Stimulated activated CD4-positive, alpha-beta T cell treated with anti-CD3 and anti-CD28 coated beads, TNF-alpha, amount 100 ng/mL, for 4 hours (primary cell): ENCODE measurements around the gene EXOC5.
"Not testable (repeated sequence)": the region's sequence is repeated elsewhere in the genome, so short reads cannot be mapped to it uniquely, and the experiment has no call there.

ENCODE experiments used
- DNase-seq, 3 experiments: peaks; one replicate each; pipeline ENCODE4 v3.0.0-alpha.2; 2020; ENCODE audit warnings: low read depth in 3 of 3

The EXOC5 gene

GRCh38 chr14:57254884-57255283 is 13.8 kb downstream of the EXOC5 start:
- DNase-seq, result no peak

- DNase-seq, result no peak
Observed at GRCh38 chr14:57246933-57247657, 21.6 kb downstream of the EXOC5 start.

GRCh38 chr14:57245941-57246340 is 22.8 kb downstream of the EXOC5 start:
- no peak for DNase-seq

GRCh38 chr14:57244106-57244505 is 24.6 kb downstream of the EXOC5 start:
- no peak for DNase-seq

GRCh38 chr14:57243320-57243719 is 25.4 kb downstream of the EXOC5 start:
- DNase-seq, result no peak

- DNase-seq, result not testable (repeated sequence)
Observed at GRCh38 chr14:57240115-57240514, 28.6 kb downstream of the EXOC5 start.

DNA sequence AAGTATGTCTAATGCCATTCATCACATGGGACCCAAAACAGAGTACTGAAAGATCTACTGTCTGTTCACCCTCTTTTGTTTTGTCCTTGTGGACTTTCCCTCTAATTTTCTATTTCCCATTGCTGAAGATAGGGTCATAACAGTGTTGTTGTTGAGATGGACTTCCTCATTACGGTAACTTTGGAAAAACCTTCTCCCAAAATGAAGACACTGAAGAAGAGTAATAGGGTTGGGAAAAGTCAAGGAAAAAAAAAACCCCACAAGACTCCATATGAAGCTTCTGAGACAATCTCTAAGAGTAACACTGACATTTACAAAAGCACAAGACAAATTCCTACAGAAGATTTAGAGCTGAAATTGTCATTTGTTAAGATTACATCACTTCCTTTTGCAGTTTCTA is 36.7 kb downstream of the EXOC5 start:
- DNase-seq, result no peak

- not testable (repeated sequence) for DNase-seq
Observed at GRCh38 chr14:57228320-57228719, 40.4 kb downstream of the EXOC5 start.

DNA sequence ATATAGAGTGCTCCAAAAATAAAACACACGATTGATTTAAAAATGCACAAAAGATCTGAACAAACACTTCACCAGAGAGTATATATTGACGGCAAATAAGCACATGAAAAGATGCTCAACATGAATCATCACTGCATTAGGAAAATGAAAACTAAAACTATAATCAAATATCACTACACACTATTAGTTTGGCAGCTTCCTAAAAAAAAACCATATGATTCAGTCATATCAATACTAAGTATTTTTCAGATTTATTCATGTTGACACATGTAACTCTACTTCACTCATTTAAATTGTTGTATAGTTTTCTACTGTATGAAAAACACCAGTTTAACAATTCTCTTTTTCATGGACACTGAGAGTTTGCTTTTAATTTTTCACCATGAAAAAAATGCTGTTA is 41.6 kb downstream of the EXOC5 start:
- no peak for DNase-seq

GRCh38 chr14:57221931-57222330 is 46.8 kb downstream of the EXOC5 start:
- no peak for DNase-seq

DNA sequence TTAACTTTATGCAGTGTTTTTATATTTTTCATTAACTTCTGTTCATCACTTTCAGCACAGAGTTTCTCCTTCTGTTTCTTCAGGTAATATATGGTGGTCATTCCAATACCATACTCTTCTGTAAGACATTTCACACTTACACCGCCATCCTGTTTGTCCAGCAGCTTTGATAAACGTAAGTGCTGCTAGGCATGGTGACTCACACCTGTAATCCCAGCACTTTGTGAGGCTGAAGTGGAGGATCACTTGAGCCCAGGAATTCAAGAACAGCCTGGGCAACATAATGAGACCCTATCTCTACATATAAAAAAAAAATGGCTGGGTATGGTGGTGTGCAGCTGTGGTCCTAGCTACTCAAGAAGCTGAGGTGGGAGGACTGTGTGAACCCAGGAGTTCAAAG is 55.8 kb downstream of the EXOC5 start:
- DNase-seq, result no peak

- DNase-seq, result no peak
Observed at GRCh38 chr14:57209561-57209960, 59.1 kb downstream of the EXOC5 start.

DNA sequence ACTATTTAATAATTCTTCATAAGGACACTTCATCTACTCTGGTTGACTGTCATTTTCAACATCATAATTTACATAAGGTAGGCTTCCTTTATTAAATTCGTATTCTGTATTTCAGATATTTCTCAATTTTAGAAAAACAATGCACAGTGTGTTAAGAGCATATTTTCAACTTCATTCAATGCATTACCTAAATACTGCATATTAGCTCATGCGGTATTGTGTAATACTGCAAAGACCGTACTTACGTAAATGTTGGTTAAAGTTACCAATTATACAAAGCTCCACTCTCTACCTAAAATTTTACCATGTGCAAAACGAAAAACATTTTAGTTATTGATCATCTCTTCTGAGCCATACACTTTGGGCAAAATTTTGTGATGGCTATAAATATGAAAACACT is 62.8 kb downstream of the EXOC5 start:
- DNase-seq, result no peak

- DNase-seq, result not testable (repeated sequence)
Observed at GRCh38 chr14:57202672-57203071, 66.0 kb downstream of the EXOC5 start.

GRCh38 chr14:57199921-57200320 is 68.8 kb downstream of the EXOC5 start:
- DNase-seq, result no peak

- DNase-seq, result no peak
Observed at GRCh38 chr14:57189070-57189469, 79.6 kb downstream of the EXOC5 start.

DNA sequence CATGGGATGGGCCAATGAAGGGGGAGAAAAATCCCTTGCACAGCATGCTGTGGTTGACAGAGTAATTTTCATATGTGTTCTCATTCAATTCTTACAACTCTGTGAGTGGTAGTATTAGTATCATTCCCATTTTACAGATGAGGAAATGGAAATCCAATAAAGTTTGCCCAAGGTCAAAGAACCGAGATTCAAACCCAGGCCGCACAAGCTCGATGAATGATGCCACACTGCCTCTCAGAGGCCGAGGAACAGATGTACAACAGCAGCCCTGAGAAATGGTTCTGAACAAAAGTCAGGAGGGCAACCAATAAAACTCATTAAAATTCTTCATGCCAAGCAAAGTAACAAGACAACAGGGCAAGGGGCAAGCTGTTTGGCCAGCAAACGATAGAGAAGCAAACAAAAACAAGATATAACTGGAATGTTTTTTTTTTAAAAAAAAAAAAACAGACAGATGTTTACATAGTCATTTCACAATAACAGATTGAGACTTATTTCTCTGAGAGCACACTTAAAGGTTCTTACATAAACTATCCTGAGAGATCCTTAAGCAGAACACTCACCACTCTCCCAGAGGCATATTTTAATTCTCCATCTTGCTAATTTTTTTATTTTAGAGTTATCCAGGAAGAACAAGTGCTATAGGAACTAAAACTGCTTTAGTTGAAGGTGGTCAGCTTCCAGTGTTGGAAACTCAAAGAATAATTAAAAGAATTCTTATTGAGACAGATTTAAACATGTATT is 85.8 kb downstream of the EXOC5 start:
- DNase-seq, result no peak

DNA sequence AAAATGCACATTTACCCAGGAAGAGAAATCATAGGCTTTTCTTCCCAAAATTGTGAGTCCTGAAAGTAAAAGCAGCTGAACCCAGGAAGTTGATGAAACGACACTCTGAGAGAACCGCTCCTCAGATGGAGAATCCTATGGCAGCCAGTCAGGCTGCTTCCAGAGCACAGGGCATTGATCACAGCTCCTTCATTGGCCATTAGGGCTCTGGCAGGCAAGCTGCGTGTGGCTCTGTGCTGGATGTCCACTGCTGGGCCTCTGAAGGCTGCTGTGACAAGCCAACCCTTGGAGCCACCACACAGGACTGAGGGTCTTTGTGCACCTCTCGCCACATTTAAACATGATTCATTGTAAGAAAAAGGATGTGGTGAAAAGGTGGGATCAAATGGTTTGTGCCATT is 89.4 kb downstream of the EXOC5 start:
- no peak for DNase-seq

- DNase-seq, result no peak
Observed at GRCh38 chr14:57174466-57174865, 94.2 kb downstream of the EXOC5 start.

DNA sequence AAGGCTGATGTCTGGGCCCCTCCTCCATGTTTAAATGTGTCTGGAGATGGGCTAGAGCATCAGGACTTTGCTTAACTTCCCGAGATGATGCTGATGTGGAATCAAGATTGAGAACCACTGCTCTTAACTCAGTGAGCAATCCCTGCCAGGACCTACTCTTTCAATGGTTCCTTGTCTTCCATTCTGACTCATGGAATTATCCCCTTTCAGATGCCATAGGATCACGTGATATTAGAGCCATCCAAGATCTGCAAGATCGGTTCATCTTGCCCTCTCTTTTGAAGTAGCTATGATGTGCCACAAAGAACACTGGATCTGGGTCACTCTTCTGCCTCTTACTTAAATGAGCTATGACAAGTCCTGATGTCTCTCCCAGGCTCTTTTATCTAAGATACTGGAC is 96.8 kb downstream of the EXOC5 start:
- DNase-seq, result no peak

GRCh38 chr14:57171363-57171762 is 97.3 kb downstream of the EXOC5 start:
- DNase-seq, result no peak

DNA sequence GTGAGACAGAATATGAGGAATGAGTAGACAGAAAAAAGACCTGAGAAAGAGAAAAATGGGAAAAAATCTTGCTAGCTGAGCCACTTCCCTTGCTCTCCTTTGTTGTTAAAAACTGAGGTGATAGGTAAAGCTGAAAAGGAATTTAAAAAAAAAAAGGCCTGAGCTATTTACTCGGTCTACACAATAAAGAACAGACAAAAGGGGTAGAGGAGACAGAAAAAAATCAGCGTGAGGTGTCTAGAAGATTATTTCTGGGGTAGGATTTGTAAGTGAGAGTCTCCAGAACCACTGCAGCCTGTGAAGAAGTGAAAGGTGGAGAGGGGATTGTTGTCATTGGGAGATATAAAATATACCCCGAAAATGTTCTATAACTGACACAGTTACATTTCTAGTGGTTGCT is 98.8 kb downstream of the EXOC5 start:
- DNase-seq, result no peak

- no peak for DNase-seq
Observed at GRCh38 chr14:57168138-57168679, 100.5 kb downstream of the EXOC5 start.
